GM04504 (cell line): ENCODE measurements around the gene RNU1-3.
"Not testable (repeated sequence)": the region's sequence is repeated elsewhere in the genome, so short reads cannot be mapped to it uniquely, and the experiment has no call there.

Source experiments
- DNase-seq: peaks from one replicate; pipeline ENCODE4 v3.0.0-alpha.2; 2012; ENCODE audit warnings: low read depth

The RNU1-3 gene

GRCh38 chr1:16651560-16651959 is 15.2 kb downstream of the RNU1-3 start:
- DNase-seq = not testable (repeated sequence)

GRCh38 chr1:16649960-16650359 is 16.8 kb downstream of the RNU1-3 start:
- not testable (repeated sequence) for DNase-seq

GRCh38 chr1:16649390-16649789 is 17.4 kb downstream of the RNU1-3 start:
- not testable (repeated sequence) for DNase-seq

DNA sequence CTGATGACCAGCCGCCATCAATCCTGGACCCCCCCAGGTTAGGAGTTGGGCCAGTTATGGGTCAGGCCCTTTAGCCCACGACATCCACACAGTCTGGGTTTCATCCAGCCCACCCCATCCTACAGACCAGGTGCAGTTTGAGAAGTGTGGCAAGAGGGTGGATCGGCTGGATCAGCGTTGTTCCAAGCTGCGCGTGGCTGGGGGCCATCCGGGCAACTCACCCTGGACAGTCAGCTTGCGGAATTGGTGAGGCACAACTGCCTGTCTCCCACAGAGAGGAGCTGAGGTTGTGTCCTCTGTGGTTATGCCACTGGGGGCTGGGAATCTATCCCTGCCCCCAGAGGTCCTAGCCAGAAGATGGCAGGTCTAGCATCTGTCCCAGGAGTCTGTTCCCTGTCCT is 18.0 kb downstream of the RNU1-3 start:
- DNase-seq = not testable (repeated sequence)

- DNase-seq = not testable (repeated sequence)
Measured at GRCh38 chr1:16648250-16648649, 18.5 kb downstream of the RNU1-3 start.

- DNase-seq = not testable (repeated sequence)
Measured at GRCh38 chr1:16647179-16648176, 19.3 kb downstream of the RNU1-3 start.

DNA sequence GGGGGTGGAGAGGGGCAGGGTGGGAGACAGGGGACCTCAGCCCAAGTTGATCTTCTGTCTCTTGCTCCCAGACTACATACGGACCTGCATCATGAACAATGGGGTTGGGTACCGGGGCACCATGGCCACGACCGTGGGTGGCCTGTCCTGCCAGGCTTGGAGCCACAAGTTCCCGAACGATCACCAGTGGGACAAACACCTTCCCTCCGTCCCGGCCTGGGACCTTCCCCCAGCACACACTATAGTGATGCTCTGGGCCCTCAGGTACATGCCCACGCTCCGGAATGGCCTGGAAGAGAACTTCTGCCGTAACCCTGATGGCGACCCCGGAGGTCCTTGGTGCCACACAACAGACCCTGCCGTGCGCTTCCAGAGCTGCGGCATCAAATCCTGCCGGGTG is 20.0 kb downstream of the RNU1-3 start:
- DNase-seq = not testable (repeated sequence)

DNA sequence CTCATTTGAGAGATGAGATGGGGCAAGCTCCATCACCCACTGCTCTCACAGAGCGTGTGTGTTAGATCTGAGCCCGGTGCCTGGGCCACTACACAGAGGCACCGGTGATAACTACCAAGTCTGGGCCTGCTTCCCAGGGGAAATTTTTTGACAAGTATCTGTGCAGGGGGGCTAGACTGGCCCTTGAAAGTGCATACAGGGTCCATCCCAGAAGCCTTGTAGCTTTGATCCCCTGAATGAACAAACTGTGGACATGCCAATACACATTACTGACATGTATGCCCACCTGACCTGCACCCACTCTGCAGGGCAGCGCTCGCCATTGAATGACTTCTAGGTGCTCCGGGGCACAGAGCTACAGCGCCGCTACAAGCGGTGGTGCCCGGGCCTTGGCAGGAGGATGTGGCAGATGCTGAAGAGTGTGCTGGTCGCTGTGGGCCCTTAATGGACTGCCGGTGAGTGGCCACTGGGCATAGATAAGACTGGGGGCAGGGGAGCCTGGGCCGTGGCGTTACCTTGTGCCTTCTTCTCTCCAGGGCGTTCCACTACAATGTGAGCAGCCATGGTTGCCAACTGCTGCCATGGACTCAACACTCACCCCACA is 20.6 kb downstream of the RNU1-3 start:
- not testable (repeated sequence) for DNase-seq

GRCh38 chr1:16645271-16646060 is 21.3 kb downstream of the RNU1-3 start:
- not testable (repeated sequence) for DNase-seq

- peak; percentile 97 for DNase-seq
Measured at GRCh38 chr1:16644482-16645270, 22.1 kb downstream of the RNU1-3 start.

DNA sequence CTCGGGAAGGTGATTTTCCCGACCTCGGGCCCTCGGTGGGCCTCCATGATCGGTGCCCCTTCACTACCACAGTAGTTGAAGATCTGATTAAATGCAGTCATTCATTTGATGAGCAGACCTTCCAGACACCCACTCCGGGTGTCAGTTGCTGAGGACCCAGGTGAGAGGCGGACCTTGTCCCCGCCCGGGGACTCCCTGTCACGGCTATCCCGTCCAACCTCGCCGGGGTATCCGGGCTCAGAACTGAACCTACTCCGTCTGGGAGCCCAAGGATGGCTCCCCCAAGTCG is 22.6 kb downstream of the RNU1-3 start:
- DNase-seq = no peak

DNA sequence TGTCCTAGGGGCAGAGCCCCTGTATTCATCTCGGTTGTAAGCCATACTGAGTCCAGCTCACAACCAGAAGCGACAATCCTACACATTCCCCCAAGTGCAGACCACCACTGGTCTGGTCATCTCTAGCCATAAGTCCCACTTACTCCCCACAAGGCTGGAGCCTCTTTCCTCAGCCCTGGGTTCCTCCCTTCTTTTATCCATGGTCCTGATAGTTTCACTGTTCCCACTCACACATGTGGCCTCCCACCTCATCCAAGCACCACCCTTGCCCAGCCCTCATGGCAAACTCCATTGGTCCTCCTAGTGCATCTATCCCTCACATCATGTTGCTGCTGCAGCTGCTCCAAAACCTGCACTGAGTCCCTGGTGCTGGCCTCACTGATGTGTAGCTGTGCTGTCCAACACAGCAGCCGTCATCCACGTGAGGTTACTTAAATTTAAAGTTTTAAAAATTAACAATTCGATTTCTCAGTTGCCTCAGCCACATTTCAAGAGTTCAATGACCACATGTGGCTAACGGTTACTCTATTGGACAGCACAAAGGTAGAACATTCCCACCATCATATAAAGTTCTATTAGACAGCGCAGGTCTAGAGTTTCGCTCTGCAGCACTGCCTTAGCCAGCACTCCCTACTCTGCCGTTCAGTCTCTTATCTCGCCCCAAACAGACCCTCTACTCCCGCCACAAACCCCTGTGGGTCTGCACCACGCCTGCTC is 23.1 kb downstream of the RNU1-3 start:
- DNase-seq = not testable (repeated sequence)

GRCh38 chr1:16643001-16643411 is 23.7 kb downstream of the RNU1-3 start:
- DNase-seq = not testable (repeated sequence)

- DNase-seq = not testable (repeated sequence)
Measured at GRCh38 chr1:16642025-16642966, 24.5 kb downstream of the RNU1-3 start.

GRCh38 chr1:16641159-16641975 is 25.4 kb downstream of the RNU1-3 start:
- DNase-seq = not testable (repeated sequence)

- DNase-seq = not testable (repeated sequence)
Measured at GRCh38 chr1:16639091-16640031, 27.4 kb downstream of the RNU1-3 start.

DNA sequence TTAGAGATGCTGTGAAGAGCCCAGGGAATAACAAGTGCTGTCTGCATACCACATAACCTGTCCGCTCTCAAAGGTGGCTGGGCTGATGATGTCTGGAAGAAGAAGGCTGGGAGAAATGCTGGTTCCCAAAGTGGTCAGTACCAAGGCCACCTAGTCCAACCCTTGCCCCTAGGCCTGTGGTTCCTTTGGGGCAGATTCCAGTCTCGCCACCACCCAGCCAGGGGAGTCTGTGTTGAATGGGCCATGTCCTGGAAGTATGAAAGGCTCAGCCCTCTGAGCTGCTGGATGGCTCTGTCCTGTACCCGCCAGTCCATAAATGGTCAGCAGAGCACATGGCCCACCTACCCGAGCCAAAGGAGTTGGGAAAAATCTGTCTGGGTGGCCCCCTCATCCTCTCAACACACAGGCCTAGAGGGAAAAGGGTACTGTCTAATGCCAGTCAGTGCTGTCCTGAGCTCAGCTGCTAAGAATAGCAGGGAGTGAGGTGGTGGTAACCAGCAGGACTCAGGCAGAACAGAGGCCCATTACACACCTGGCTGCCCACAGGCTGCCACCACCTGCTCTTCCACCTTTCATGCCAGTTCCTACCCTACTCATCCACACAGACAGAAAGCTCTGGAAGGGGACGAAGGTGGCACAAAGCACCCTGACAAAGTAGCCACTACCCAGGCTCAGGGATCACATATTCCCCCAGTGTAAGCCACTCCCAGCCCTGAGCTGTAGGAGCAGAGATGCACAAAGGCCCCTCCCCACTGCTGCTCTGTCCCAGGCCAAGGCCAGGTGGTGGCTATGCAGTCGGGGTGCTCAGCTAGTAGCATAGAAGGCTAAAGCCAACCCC is 28.6 kb downstream of the RNU1-3 start:
- not testable (repeated sequence) for DNase-seq
